ENCODE measurements around the gene MAD1L1.

DNA sequence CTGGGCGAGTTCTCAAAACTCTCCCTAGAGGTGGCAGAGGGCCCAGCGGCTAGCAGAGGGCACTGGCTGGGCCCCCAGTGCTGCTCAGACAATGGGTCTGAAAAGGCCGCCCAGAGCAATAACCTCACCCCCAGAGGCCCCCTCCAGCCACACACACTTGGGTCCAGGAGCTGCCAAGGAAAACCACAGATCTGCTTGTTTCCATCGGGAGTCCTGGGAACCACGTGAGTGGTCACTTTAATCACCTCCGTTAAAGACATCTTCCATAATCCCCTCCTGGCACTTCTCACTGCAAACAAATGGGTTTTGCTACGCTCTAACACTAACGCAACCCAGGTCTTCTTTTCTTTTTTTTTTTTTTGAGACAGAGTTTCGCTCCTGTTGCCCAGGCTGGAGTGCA lies 39.3 kb upstream of the MAD1L1 start:
- no peak for TF ChIP-seq GATA3 (IDR thresholded peaks at IDR 0.05; ENCODE audit: low read depth, low read length)
- no peak for TF ChIP-seq GATA2 (IDR thresholded peaks at IDR 0.05; ENCODE audit: low read depth, low read length)
